A172 (cell line): ENCODE measurements around the gene TFAP2E. TPM values are rescaled to one million over a fixed set of nuclear protein-coding genes. Genes with fewer than 3 reads are reported as not detected.

Source experiments
- DNase-seq: peaks from one replicate; pipeline ENCODE4 v3.0.0-alpha.2; 2015; ENCODE audit warnings: low spot score
- total RNA-seq: library from RNA; depleted of rRNA; stranded (reverse); fragments of >200 nt; shearing (Covaris generic); gene quantifications from 2 replicates; pipeline ENCODE4 v1.2.3, GENCODE V29; 2014; rRNA removed

Gene TFAP2E
- not detected in 2 replicates for total RNA-seq

GRCh38 chr1:35573198-35574124 lies at the start of gene TFAP2E:
TSS of gene TFAP2E (plus strand) at chr1:35573314. CDS start at chr1:35573578, 264 bp downstream.
- DNase-seq: no peak

DNA sequence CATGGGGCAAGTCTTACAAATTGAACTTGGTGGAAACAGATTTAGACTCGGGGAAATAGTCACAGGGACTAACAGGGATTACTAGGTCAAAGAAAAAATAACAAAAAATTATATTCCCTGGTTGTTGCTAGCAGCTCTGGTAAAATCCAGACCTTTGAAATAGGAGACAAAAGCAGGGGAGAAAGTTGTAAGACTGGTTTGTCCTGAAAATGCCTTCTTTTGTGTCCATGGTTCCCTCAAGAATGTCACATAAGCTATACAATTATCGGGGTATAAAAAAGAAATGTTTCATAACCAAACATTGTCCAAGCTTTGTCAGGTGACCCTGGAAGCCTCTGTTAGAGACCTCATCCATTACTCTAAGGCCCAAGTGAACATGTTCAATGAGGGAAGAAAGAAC lies 49.0 kb upstream of the TFAP2E start:
- DNase-seq: no peak

- DNase-seq: no peak
Observed at GRCh38 chr1:35530168-35530567, 42.9 kb upstream of the TFAP2E start.

DNA sequence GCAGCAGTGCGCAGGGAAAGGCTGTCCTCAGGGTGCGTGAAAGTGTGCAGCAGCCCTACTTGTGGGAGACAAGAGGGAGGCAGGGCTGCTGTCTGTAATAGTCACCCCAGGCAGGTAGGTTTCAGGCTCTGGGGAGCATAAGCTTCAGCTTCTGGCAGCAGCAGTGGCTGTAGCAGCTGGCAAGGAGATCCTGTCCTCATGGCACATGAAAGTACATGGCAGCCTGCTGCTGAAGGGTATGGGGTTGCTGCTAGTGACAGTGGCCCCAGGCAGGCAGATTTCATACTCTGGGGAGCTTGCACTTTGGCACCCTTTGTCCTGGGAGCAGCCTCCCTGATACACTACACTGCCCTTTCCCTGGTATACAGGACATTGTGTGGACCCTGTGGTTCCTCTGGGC lies 42.2 kb upstream of the TFAP2E start:
- DNase-seq: no peak

- DNase-seq: no peak
Observed at GRCh38 chr1:35531368-35531767, 41.7 kb upstream of the TFAP2E start.

- DNase-seq: no peak
Observed at GRCh38 chr1:35532497-35533223, 40.5 kb upstream of the TFAP2E start.

- DNase-seq: no peak
Observed at GRCh38 chr1:35533586-35533985, 39.5 kb upstream of the TFAP2E start.

DNA sequence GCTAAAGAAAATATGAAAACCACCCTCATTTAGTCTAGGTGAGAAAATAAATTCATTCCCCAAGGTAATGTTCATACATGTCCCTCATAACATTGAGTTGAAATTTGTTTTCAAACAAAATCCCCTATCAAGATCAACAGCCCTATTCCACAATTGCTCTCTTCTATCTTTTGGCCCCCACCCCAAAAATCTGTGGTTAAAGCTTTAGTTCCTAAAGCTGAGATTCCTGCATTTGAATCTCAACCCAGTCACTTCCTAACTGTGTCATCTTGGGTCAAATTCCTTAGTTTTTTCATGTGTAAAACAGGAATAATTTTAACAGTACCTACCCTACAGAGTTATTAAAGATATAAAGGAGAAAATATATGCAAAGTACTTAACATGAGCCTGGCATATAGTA lies 37.9 kb upstream of the TFAP2E start:
- no peak for DNase-seq

GRCh38 chr1:35536556-35537162 lies 36.5 kb upstream of the TFAP2E start:
- no peak for DNase-seq

DNA sequence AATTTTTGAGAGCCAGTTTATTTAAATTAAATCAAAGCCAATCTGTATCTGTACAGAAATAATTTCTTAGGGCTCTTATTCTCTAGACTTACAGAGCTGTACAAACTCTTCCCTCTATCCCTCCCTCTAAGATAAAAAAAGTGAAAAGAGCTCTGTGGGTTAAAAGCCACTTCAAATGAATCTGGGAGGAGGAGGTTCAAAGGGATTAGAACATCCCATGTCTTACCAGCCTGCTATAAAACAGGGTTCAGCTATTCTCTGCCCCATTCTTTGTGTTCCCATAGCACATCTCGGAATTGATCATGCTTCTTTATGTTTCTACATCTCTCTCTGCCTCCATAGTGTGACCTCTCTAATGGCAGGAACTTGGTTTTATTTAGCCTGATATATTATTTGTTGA lies 35.3 kb upstream of the TFAP2E start:
- DNase-seq: no peak

DNA sequence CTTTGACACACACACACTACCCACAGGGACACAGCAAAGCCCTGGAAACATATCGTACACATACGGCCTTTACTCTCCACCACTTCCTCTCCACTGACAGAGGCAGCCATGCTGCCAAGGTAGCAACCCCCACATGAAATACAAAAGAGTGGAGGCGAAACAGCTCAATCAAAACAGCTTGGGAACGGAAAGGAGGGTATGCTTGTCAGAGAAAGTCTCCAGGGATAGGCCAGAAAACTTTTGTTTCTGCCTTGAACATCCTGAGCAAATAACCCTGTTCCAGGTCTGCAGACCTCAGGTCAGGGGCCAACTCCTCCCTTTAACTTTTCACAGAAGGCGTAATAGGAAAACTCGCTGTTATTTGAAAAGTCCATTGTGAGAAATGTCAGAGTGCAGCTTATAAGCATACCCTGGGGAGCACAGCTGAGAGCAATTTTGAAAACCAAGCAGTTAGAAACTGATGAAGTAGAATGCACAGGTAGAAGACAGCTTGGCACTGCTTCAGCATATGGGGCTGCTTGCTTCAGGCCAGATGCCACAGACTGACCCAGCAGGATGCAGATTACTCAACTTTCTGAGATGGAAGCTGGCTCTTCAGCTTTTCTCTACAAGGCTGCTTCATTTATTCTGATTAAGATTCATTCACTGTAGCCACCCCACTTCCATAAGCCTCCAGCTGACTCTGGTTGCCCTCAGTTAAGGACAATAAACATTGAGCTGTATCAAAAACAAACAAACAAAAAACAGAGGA lies 33.9 kb upstream of the TFAP2E start:
- DNase-seq: peak; percentile 11

- no peak for DNase-seq
Observed at GRCh38 chr1:35539824-35540261, 33.3 kb upstream of the TFAP2E start.

GRCh38 chr1:35544976-35545375 lies 28.1 kb upstream of the TFAP2E start:
- peak; percentile 11 for DNase-seq

DNA sequence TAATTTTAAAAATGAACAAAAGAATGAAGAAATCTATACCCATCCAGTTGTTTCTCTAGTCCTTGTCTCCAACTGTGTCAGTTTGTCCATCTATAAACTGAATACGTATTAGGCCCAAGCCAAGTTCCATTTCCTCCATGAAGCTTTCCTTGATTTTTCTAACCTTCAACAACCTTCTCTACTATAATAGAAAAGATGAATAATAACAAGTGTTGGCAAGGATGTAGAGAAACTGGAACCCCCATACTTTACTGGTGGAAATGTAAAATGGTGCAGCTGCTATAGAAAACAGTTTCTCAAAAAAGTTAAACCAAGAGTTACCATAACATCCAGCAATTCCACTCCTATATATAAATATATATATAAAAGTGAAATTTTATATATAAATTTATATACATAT lies 26.5 kb upstream of the TFAP2E start:
- no peak for DNase-seq

- no peak for DNase-seq
Observed at GRCh38 chr1:35553851-35554250, 19.3 kb upstream of the TFAP2E start.

GRCh38 chr1:35554266-35555211 lies 18.6 kb upstream of the TFAP2E start:
- no peak for DNase-seq

DNA sequence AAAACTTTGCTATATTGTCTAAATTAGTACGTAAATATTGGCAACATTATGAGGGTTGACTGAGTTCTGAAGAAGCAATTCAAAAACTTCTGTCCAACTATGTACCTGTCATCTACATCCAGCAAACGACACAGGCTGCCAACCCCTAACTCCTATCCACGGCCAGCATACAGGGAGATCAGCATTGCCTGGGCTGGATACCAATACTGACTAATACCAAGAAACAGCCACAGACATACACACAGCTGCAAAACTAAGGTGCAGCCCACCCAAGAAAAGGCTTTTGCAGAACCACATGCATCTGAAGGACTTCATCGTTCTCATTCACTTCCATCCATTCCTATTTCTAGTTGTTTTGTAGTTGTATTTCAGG lies 17.9 kb upstream of the TFAP2E start:
- no peak for DNase-seq

- no peak for DNase-seq
Observed at GRCh38 chr1:35555601-35556477, 17.3 kb upstream of the TFAP2E start.

- DNase-seq: no peak
Observed at GRCh38 chr1:35556484-35557117, 16.5 kb upstream of the TFAP2E start.
